GM18868 (cell line): ENCODE measurements around the gene TRIM71.

ENCODE experiments used
- ATAC-seq: cut with Tn5 transposase; IDR thresholded peaks from one replicate; pipeline ENCODE4 v1.9.1; 2021; ENCODE audit warnings: mild to moderate bottlenecking, moderate library complexity; ENCODE audit not compliant: unreplicated experiment

The TRIM71 gene

GRCh38 chr3:32886911-32887310, 69.1 kb downstream of the TRIM71 start:
- no peak for ATAC-seq

- ATAC-seq, result peak; percentile 81
Observed at GRCh38 chr3:32888739-32889138, 70.9 kb downstream of the TRIM71 start.

GRCh38 chr3:32890420-32891276, 72.9 kb downstream of the TRIM71 start:
- ATAC-seq, result no peak

GRCh38 chr3:32891365-32891764, 73.6 kb downstream of the TRIM71 start:
- ATAC-seq, result no peak

GRCh38 chr3:32892625-32893598, 75.1 kb downstream of the TRIM71 start:
- ATAC-seq, result no peak

GRCh38 chr3:32894977-32895376, 77.2 kb downstream of the TRIM71 start:
- no peak for ATAC-seq

GRCh38 chr3:32895701-32896100, 77.9 kb downstream of the TRIM71 start:
- no peak for ATAC-seq

- ATAC-seq, result no peak
Observed at GRCh38 chr3:32896143-32896542, 78.3 kb downstream of the TRIM71 start.

GRCh38 chr3:32897001-32897601, 79.3 kb downstream of the TRIM71 start:
- no peak for ATAC-seq

GRCh38 chr3:32897981-32898623, 80.3 kb downstream of the TRIM71 start:
- no peak for ATAC-seq

- ATAC-seq, result no peak
Observed at GRCh38 chr3:32899265-32899664, 81.5 kb downstream of the TRIM71 start.

GRCh38 chr3:32901005-32901932, 83.5 kb downstream of the TRIM71 start:
- ATAC-seq, result no peak

GRCh38 chr3:32902887-32903371, 85.1 kb downstream of the TRIM71 start:
- peak; percentile 58 for ATAC-seq

GRCh38 chr3:32903953-32904352, 86.2 kb downstream of the TRIM71 start:
- no peak for ATAC-seq

- no peak for ATAC-seq
Observed at GRCh38 chr3:32909999-32910398, 92.2 kb downstream of the TRIM71 start.

GRCh38 chr3:32910954-32911353, 93.2 kb downstream of the TRIM71 start:
- no peak for ATAC-seq

- no peak for ATAC-seq
Observed at GRCh38 chr3:32912046-32912445, 94.2 kb downstream of the TRIM71 start.

GRCh38 chr3:32913790-32914446, 96.1 kb downstream of the TRIM71 start:
- no peak for ATAC-seq

GRCh38 chr3:32919920-32920319, 102.1 kb downstream of the TRIM71 start:
- no peak for ATAC-seq
